Spleen (tissue), 7 donors: ENCODE data around the gene CYYR1.

Experiments
- POLR2A ChIP-seq, 3 donors: fragments of 450-650 bp; IDR thresholded peaks; one replicate each; pipeline ENCODE4 v1.5.1; 2017; ENCODE audit warnings: antibody characterized with exemption in 3 of 3, mild to moderate bottlenecking in 1 of 3
- POLR2AphosphoS5 ChIP-seq, 3 donors: sonication (generic); formaldehyde crosslinking; IDR thresholded peaks; one replicate each; pipeline ENCODE4 v1.5.1; 2017; ENCODE audit warnings: antibody characterized with exemption in 3 of 3
- TF ChIP-seq, protein P1 (sequence below), 11 experiments: fragments of 200-600 bp in 7 of 11; fragments of 450-650 bp in 4 of 11; sonication (generic) in 4 of 11; IDR thresholded peaks in 8 of 11; conservative IDR thresholded peaks in 3 of 11; 1 replicate in 7 of 11; 2 replicates in 4 of 11; pipeline versions ENCODE4 v1.4.0 to v1.8.0; 2016 to 2021; ENCODE audit warnings: antibody characterized with exemption in 11 of 11, inconsistent platforms in 4 of 11, mild to moderate bottlenecking in 1 of 11
- donor health status: DM: no; HTN: no; CAD: no; lungs with moderate emphysema.
- donor health status: DM: no; HTN: no; CAD: no.
- donor health status: DM: no; HTN: no; CAD: no.

DNA sequence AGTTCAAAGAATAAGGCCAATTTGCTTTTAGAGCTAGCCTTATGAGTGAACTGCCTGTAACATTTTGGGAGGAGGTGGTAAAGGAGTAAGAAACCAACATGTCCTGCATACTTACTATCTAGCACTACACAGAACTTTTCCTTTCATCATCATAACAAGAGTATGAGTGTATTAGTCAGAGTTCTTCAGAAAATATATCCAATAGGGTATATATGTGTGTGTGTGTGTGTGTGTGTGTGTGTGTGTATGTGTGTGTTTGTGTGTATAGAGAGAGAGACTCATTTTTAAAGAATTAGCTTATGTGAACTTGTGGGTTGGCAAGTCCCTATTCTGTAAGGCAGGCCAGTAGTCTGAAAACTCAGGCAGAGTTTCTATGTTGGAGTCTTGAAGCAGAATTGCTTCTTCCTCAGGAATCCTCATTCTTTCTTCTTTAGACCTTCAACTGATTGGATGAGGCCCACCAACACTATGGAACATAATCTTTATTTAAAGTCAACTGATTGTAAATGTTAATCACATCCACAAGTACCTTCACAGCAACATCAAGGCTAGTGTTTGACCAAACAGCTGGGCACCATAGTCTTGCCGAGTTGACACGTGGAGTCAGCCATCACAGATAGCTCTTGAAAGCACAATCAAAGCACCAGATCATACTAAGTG is 121.9 kb downstream of the CYYR1 start:
- TF ChIP-seq, protein P1, sequence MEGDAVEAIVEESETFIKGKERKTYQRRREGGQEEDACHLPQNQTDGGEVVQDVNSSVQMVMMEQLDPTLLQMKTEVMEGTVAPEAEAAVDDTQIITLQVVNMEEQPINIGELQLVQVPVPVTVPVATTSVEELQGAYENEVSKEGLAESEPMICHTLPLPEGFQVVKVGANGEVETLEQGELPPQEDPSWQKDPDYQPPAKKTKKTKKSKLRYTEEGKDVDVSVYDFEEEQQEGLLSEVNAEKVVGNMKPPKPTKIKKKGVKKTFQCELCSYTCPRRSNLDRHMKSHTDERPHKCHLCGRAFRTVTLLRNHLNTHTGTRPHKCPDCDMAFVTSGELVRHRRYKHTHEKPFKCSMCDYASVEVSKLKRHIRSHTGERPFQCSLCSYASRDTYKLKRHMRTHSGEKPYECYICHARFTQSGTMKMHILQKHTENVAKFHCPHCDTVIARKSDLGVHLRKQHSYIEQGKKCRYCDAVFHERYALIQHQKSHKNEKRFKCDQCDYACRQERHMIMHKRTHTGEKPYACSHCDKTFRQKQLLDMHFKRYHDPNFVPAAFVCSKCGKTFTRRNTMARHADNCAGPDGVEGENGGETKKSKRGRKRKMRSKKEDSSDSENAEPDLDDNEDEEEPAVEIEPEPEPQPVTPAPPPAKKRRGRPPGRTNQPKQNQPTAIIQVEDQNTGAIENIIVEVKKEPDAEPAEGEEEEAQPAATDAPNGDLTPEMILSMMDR (IDR thresholded peaks at IDR 0.05 in 8 of 11, conservative IDR thresholded peaks at IDR 0.05 in 3 of 11), result no peak
- TF ChIP-seq POLR2A (IDR thresholded peaks at IDR 0.05) (no peak), POLR2AphosphoS5 (IDR thresholded peaks at IDR 0.05) (no peak)
